Germinal center (tissue), 1 donor: Measurements from ENCODE around the gene MPND.
"Not testable (repeated sequence)": the region's sequence is repeated elsewhere in the genome, so short reads cannot be mapped to it uniquely, and the experiment has no call there.

ENCODE experiments used
- DNase-seq: peaks from one replicate; pipeline ENCODE4 v3.0.0; 2012; ENCODE audit warnings: mixed read lengths, low spot score

The MPND gene

DNA sequence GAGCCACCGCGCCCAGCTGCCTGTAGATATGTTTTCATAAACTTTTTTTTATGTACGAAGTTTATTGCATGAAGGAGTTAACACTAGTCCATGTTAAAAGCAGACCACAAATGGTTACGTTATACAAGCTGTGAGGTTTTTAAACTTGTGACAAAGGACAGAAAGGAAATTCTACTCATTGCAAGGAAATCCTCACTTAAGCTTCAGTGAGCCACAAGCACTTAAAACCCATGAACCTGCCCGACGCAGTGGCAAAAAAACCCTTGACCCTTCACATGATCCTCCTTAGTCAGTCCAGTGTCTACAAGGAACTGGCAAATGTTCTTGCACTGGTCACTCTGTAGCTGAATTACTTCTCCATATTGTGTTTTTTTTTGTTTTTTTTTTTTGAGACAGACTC, 4.2 kb downstream of the MPND start:
- no peak for DNase-seq

DNA sequence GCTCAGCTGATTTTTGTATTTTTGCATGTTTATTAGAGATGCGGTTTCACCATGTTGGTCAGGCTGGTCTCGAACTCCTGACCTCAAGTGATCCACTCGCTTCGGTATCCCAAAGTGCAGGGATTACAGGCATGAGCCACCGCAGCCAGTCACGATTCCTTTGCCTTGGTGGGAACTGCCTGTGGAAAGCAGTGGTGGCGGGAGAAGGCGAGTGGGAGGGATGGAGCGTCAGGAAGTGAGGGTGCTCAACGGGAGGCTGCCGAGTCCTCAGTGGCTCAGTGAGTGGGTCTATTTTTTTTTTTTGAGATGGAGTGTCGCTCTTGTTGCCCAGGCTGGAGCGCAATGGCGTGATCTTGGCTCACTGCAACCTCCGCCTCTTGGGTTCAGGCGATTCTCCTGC, 5.9 kb downstream of the MPND start:
- DNase-seq, result not testable (repeated sequence)

DNA sequence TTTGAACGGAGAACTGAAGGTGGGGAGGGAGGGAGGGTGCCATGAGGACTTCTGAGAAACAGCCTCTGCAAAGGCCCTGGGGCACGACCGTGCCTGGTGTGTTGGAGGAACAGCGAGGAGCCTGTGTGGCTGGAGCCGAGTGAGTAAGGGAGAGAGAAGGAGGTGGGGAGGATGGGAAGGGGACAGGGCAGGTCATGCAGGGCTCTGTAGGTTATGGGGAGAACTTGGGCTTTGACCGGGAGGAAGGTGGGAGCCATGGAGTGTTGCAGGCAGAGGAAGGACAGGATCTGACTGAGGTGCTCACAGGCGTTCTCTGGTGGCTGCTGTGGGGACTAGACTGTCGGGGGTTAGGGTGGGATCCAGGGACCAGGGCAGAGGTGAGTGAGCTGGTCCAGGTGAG, 6.7 kb downstream of the MPND start:
- DNase-seq, result no peak

DNA sequence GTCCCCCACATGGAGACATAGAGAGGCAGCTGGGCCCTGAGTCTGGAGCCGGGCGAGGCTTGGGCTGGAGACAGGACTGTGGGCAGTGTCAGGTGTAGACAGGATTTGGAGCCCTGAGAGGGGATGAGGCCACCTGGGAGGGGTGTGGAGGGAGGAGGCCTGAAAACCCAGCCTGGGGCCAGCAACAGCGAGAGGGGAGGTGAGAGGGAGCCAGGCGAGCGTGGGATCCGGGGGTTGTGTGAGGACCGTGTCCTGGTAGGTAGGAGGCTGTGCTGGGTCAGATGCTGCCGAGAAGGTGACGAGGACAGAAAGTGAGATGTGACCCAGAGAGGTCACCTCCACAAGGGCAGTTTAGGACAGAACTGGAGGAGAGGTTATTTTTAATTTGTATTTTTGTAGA, 7.4 kb downstream of the MPND start:
- no peak for DNase-seq

DNA sequence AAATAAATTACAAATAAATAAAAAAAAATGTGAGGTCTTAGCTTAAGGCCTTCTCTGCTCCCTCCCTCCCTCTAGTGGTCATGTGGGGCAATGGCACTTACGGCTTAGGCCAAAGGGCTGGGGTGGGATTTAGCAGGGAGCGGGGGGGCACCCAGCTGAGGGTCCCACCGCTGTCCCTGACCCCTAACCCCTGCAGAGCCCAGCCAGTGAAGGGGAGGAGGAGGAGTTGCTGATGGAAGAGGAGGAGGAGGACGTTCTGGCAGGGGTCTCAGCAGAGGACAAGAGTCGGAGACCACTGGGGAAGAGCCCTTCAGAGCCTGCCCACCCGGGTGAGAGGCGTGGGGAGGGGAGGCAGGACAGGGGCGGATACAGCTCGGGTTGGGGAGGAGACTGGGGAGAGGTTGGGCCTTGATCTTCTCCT, 9.3 kb downstream of the MPND start:
- DNase-seq, result peak; percentile 79

DNA sequence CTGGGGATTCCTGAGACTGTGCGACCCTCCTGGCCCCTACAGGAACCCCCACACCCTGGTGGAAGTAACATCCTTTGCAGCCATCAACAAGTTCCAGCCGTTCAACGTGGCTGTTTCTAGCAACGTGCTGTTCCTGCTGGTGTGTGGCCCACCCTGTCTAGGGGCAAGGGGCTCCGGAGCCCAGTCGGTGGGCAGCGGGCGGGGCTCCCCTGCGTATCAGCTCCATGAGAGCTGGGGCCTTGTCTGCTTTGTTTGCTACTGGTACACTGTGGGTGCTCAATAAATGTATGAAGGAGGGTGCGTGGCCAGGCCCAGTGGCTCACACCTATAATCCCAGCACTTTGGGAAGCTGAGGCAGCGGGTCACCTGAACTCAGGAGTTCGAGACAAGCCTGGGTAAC, 10.9 kb downstream of the MPND start:
- DNase-seq, result no peak

DNA sequence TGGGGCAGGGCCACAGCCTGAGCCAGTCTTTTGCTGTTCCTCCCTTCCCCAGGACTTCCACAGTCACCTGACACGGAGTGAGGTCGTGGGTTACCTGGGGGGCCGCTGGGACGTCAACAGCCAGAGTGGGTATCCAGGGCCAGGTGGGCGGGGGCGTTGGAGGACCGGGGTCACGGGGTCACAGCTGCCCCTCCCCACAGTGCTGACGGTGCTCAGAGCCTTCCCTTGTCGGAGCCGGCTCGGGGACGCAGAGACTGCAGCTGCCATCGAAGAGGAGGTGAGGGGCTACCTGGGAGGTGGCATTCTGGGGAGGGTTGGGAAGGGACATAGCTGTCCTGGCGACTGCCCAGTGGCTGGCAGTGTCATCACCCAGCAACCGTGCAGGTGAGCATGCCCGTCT, 11.5 kb downstream of the MPND start:
- no peak for DNase-seq

DNA sequence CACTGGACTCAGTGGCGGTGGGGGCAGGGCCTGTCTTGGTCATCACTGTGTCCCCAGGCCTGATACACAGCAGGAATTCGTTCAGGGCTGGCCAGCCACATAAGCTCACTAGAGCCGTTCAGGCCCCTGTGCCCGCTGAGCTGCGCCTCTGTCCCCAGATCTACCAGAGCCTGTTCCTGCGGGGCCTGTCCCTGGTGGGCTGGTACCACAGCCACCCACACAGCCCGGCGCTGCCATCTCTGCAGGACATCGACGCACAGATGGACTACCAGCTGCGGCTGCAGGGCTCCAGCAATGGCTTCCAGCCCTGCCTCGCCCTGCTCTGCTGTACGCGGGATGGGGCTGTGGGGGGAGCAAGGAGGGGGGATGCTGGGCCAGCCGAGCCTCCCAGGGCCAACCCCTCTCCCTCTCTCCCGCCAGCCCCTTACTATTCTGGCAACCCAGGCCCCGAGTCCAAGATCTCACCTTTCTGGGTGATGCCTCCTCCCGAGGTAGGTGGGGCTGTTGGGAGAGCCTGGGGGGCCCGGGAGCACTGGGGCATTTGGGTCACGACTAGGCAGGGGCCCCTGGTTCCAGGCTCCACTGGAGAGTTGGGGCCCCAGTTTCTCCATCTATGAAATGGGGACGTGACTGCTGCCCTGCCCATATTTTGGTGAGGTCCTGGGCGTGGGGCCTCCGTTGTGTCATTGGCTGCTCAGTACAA, 13.9 kb downstream of the MPND start:
- no peak for DNase-seq

DNA sequence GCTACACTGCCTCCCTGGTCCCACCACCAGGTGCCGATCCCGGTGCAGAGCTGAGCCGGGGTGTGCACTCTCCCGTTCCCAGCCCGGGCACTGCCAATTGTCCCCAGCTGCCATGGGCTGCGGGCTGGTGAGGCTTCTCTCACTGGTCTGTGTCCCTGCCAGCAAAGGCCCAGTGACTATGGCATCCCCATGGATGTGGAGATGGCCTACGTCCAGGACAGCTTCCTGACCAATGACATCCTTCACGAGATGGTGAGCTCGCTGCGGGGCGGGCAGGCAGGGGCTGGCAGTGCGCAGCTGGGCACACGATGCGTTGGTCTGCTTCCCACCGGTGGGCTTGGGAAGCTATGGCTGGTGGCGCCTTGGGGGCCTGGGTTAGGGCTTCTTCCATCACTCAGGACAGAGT, 14.6 kb downstream of the MPND start:
- no peak for DNase-seq

DNA sequence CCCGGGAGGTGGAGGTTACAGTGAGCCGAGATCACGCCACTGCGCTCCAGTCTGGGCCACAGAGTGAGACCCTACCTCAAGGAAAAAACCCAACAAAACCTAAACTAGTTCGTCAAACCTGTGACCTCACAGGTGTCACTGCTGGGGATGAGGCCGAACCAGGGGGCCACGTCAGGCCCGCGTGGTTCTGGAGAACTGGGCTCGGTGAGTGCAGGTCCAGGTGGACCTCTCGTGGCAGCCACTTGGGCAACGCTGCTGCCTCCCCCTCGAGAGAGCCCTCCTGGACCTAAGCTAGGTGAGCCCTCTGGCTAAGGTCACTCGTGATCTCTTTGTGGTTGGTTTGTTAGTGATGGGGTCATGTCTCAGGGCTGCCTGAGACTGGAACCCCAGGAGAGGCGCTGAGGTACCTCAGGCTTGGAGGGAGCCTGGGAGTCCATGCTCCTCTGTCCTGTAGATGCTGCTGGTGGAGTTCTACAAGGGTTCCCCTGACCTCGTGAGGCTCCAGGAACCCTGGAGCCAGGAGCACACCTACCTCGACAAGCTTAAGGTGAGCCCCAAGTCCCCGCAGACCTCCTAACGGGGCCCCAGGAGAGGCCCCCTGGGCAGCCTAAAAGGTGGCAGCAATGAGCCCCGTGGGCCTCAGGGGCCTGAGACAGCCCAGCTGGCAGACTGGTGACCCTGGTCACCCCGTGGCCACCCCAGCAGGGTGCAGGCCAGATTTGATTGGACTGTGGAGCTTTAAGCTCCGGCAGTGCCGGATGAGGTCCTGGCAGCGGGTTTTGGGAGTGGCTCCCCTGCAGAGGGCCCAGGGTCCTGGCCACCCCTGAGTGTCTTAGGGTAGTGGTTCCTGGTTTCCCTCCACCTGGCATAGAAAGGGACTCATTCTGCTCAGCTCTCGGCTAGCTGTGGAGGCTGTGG, 15.6 kb downstream of the MPND start:
- DNase-seq, result no peak

DNA sequence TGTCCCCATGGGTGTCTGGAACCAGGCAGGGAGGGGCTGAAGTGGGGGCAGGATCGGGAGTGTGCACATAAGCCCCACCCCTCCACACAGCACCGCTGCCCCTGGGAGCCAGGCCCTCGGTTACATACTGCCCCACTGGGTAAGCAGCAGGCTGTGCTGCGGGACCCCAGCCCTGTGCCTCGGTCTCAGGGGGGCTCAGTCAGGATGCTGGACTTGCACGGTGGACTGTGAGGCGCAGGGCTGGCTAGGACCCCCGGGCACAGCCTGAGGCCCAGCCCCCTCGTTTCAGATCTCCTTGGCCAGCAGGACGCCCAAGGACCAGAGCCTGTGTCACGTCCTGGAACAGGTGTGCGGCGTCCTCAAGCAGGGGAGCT, 16.3 kb downstream of the MPND start:
- no peak for DNase-seq

DNA sequence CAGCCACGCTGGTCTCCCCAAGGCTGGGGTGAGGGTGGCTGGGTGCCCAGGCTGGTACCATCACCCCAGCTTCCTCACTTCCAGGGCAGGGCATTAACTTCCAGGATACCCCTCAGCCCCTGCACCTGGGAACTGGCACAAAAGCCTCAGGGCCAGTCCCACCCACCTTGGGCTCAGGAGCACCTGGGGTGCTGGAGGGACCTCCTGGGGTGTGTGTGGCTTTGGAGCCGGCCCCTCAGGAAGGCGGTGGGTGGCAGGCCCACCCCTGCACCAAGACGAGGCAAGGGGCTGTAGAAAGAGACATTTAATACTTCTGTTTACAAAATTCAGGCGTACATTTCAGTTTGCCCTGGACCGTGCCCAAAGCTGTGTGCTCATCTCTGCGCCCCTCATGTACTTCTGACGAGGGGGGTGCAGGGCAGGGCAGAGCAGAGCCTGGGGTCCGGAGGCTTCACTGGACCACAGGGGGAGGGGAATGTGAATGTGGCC, 16.8 kb downstream of the MPND start:
- DNase-seq, result no peak

DNA sequence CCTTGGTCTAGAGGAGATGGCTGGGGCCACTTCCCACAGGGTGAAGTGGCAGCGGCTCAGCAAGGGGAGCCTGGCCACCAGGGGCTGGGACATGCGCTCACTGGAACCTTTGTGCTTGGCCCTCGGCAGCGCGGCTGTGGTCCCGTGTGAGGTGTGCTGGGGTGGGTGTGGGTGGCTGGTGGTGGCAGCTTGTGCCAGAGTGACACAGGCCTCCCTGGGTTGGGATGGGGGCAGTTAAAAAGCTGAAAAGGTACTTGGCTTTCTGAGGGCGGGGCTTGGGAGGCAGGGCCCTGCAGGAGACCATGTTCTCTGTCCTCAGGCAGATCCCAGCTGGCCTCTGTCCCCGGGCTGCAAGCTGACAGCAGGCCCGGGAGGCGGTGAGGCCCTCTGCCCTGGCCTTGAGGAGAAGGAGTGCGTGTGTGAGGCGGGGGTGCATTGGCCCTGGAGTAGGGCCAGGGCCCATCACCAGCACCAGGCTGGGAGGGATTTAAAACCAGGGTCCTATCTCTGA, 17.3 kb downstream of the MPND start:
- no peak for DNase-seq

DNA sequence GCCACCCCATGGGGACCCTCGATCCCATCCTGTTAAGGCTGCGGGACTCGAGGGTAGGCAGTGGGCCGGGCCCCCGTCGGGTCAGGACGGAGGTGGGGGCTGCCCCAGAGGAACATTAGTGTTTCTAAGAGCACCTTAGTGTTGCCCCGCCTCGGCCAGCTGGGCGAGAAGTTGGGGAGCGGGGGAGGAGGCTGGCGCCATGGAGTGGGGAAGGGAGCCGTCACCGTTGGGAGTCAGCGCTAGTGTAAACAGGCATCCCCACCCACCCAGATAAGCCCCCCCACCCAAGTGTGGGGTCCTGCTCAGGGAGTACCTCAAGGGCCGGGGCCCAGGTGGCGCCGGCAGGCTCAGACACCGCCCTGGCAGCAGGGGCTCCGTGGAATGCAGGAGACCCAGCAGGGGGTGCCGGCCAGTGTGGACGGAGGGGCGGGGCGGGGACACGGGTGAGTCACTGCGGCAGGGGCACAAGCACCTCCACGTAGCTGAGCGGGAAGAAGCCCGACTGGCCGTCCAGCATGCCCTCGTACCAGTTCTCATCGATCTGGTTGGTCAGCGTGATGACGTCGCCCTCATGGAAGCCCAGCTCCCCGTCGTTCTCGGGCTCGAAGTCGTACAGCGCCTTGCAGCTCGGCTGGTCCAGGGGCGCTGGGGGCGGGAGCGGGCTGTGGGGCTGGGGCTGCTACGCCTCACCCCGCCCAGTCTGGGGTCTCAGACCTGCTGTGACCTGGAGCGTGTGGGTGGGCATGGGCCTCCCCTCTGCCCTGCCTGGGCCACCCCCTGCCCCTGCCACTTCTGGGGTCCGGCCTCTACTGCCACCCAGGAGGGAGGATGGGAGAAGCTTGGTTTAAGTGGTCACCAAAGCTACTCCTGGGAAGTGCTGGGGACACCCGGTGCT, 18.0 kb downstream of the MPND start:
- no peak for DNase-seq

DNA sequence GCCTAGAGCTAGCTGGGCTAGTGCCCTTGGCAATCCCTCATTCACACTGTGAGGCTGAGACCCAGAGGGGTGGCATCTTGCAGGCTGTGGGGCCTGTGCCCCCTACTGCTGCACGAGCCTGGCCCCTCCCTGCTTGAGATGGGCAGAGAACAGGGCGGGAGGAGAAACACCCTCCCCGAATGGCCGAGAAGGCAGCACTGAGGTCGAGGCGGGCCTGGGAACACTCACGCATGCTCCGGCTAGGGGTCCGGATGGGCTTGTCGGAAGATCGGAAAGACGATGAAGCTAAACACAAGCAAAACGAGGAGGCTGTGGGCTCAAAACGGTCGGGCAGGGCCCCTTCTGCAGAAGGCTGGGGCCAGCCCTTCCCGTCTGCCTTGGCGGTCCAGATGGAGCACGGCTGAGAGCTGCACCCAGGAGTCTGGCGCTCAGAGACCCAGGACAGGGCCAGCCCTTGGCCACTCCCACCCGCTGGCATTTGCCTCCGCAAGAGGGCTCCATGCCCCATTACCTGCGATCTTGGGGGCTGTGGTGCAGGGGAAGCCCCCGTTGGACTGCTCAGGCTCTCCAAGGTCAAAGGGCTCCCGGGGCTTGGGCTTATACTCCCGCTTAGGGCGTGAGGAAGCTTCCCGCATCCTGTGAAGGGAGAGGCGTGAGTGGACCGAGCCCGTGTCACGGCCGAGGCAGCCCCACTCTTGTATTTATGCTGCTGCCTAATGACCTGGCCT, 18.9 kb downstream of the MPND start:
- no peak for DNase-seq

DNA sequence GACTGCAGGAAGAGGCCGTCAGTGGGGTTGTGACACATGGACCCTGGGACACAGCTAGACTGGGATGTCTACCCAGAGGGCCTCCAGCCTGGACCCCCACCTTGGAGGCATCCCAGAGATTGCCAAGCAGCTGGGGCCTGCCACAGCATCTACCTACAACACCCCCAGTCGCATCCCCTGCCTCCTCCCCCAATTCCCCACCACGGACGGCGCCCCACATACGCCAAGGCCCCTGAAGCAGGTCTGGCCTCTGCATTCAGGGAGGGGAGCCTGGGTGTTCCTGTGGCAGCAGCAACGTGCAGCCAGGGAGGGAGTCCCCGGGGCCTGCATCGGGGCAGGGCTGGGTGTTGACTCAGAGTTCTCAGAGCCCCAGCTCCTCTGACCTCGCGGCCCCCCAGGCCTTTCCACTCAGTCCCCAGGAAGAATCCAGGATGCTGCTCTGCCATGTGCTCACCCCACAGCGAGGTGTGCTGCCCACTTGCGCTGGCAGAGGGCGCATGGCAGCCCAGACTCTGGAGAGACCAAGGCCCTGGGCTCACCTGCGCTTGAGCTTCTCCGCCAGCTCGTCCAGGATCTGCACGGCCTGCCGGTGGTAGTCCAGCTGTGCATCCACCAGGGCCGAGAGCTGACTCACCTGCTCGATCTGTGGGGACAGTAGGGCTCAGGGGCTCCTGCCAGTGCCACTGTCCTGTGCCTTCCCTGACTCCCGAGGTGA, 19.6 kb downstream of the MPND start:
- no peak for DNase-seq

DNA sequence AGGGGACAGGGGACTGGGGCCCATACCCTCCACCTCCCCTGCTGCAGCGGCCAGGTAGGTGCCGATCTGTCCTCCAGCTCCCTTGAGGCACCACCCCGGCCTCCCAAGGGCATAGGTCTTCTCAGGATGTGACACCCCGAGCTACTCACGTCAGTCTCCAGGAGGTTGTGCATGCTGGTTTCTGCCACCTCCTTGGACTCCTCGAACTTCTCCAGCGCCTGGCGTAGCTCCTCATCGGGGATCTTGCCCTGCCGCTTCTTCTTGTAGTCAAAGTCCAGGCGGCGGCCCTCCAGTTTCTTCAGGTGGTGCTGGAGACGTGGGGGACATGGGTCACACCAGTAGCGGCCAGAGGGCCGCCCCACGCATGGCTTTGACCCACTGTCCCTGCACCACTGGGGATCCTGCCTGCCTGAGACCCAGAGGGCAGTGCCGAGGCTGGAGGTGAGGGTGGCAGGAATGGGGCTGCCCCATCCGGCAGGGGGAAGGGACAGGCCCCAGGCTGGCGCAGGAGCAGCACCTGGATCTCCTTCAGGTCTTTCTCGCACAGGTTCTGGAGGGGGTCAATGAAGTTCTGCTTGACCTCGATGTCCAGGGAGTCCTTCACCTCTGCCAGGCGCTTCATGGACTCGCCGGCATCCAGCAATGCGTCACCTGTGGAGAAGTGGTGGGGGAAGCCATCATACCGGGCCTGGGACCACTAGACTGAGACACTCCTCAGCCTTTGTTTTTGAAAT, 20.4 kb downstream of the MPND start:
- DNase-seq, result no peak

DNA sequence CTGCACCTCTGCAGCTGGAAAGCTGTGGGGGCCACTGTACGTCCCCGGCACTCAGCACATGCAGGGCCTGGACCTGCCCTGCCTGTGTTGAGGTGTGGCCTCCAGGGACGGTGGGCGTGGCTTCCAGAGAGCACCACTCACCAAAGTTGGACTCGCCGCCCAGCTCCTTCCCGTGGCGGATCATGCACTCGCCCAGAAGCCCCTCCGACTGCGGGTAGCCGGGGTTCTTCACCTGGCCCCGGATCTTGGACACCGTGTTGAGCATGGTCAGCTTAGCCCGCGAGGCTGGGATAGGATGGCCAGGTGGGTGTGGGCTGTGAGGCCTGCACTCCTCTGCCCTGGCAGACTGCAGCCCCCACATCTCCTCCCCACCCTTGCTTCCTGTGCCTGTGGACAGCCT, 22.0 kb downstream of the MPND start:
- no peak for DNase-seq

DNA sequence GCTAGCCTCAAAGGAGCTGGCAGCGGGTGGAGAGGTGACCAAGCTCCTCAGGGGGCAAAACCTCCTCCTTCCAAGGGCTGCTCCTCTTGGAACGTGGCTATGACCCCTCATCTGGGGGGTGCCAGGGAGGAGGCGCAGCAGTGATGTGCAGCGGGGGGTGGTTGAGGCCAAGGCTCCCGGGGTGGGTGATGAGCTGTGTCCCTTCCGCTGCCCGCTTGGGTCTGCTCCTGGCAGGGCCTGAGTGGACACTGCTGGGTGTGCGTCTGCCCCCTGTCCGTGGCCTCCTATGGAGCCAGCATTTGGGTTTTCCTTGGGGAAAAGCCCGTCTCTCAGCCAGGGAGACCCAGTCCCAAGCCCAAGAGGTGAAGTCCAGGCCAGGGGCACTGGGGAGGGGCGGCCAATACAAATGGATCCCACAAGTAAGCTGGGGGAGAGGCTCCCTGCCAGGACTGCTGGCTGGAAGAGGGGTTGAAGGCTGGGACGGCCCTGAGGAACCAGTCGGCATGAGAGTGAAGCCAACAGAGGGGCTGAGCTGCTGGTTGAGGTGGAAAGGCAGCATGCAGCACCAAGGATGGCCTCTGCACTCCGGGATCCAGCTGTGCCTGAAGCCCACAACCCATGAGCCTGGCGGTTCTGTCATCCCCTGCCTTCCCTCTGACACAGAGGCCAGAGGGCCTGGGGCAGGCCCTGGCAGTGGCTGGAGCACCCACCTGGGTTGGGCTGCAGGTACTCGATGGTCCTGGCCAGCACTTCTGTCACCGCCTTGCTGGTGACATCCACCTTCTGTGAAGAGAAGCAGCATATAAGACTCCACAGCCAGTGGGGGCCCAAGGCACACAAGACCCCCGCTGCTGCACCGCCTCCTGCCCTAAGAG, 22.7 kb downstream of the MPND start:
- DNase-seq, result no peak
